Breast epithelium (tissue), 4 donors: ENCODE results near the gene ROR2. TPM values are rescaled to one million over a fixed set of nuclear protein-coding genes. Genes with fewer than 3 reads are reported as not detected.

ENCODE experiments used
- DNase-seq, 2 donors: peaks; one replicate each; pipeline ENCODE4 v3.0.0-alpha.2; 2019; ENCODE audit warnings: low spot score in 2 of 2
- H3K27ac ChIP-seq, 2 donors: fragments of 200-600 bp; sonication (generic) in 1 of 2; one replicate each; pipeline ENCODE4 v1.5.1; 2016 to 2019; ENCODE audit warnings: mild to moderate bottlenecking in 1 of 2
- H3K27me3 ChIP-seq, 2 donors: fragments of 200-600 bp; sonication (generic) in 1 of 2; one replicate each; pipeline versions ENCODE4 v1.5.1 to v1.6.0; 2017 to 2019; ENCODE audit warnings: control low read depth in 1 of 2, mild to moderate bottlenecking in 1 of 2
- H3K36me3 ChIP-seq: fragments of 200-600 bp; one replicate; pipeline ENCODE4 v1.5.1; 2019
- H3K4me1 ChIP-seq, 2 donors: fragments of 200-600 bp; sonication (generic); one replicate each; pipeline ENCODE4 v1.5.1; 2016 to 2019; ENCODE audit warnings: control low read depth in 1 of 2
- H3K4me3 ChIP-seq, 3 donors: fragments of 200-600 bp; sonication (generic); 1 replicate in 2 of 3; 2 replicates in 1 of 3; pipeline ENCODE4 v1.5.1; 2016 to 2019; ENCODE audit warnings: mild to moderate bottlenecking in 3 of 3, moderate library complexity in 2 of 3
- H3K9me3 ChIP-seq, 2 donors: fragments of 200-600 bp; sonication (generic) in 1 of 2; one replicate each; pipeline ENCODE4 v1.5.1; 2016 to 2019; ENCODE audit warnings: control low read depth in 1 of 2
- POLR2A ChIP-seq: fragments of 450-650 bp; IDR thresholded peaks from one replicate; pipeline ENCODE4 v1.6.1; 2016; ENCODE audit warnings: antibody characterized with exemption, mild to moderate bottlenecking, moderate library complexity
- POLR2AphosphoS5 ChIP-seq, 3 donors: sonication (generic); formaldehyde crosslinking; IDR thresholded peaks; one replicate each; pipeline ENCODE4 v1.6.1; 2017; ENCODE audit warnings: antibody characterized with exemption in 3 of 3
- intact Hi-C: fragments of 100-400 bp; cut with DNase I; formaldehyde crosslinking; loops from one replicate; pipeline ENCODE4 v1.15.1; 2023; ENCODE audit warnings: low total_unique reads
- total RNA-seq, 3 donors: library from RNA; depleted of rRNA; stranded (reverse); fragments of >200 nt; gene quantifications; one replicate each; pipeline ENCODE4 v1.1.0, GENCODE V29; 2016
- TF ChIP-seq, protein P1 (sequence below), 3 donors: fragments of 450-650 bp; IDR thresholded peaks; one replicate each; pipeline ENCODE4 v1.5.1; 2016 to 2017; ENCODE audit warnings: antibody characterized with exemption in 3 of 3, mild to moderate bottlenecking in 3 of 3, moderate library complexity in 3 of 3

The ROR2 gene
- total RNA-seq, 3 donors from 2014 or later: 2.1 to 25.6 (median 10.2) TPM

DNA sequence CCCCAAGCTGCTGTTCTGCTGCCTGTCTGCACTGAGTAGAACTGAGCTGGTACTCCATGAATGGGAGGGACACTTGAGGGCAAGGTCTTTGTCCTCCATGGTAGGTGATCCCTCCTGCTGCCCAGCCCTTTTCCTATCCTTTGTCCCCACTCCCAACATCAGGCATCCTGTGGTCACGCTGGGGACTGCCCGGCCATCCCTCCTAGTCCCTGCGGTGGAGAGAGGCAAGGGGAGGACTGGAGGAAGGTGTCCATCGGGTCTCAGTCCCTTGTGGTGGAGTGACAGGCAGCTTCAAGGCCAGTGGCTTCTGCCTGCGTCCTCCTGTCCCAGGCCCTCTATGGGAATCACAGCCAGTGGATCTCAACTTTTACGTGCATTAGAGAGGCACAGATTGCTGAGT, 25.9 kb downstream of the ROR2 start:
- H3K9me3 ChIP-seq: peaks cover 0 to 4% of the 10 kb centered on the region in 2 donors
- H3K36me3 ChIP-seq: no peaks in the 10 kb centered on the region
- H3K27ac ChIP-seq: no peak overlapping the region
- no peak for DNase-seq
- intact Hi-C loops: no loop called here
- no peaks in the 10 kb centered on the region for H3K27me3 ChIP-seq
- H3K4me3 ChIP-seq: no peak overlapping the region
- TF ChIP-seq POLR2A (no peak), POLR2AphosphoS5 (IDR thresholded peaks at IDR 0.05) (no peak)
- TF ChIP-seq, protein P1, sequence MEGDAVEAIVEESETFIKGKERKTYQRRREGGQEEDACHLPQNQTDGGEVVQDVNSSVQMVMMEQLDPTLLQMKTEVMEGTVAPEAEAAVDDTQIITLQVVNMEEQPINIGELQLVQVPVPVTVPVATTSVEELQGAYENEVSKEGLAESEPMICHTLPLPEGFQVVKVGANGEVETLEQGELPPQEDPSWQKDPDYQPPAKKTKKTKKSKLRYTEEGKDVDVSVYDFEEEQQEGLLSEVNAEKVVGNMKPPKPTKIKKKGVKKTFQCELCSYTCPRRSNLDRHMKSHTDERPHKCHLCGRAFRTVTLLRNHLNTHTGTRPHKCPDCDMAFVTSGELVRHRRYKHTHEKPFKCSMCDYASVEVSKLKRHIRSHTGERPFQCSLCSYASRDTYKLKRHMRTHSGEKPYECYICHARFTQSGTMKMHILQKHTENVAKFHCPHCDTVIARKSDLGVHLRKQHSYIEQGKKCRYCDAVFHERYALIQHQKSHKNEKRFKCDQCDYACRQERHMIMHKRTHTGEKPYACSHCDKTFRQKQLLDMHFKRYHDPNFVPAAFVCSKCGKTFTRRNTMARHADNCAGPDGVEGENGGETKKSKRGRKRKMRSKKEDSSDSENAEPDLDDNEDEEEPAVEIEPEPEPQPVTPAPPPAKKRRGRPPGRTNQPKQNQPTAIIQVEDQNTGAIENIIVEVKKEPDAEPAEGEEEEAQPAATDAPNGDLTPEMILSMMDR (IDR thresholded peaks at IDR 0.05): no peak
- H3K4me1 ChIP-seq: no peaks in the 10 kb centered on the region

DNA sequence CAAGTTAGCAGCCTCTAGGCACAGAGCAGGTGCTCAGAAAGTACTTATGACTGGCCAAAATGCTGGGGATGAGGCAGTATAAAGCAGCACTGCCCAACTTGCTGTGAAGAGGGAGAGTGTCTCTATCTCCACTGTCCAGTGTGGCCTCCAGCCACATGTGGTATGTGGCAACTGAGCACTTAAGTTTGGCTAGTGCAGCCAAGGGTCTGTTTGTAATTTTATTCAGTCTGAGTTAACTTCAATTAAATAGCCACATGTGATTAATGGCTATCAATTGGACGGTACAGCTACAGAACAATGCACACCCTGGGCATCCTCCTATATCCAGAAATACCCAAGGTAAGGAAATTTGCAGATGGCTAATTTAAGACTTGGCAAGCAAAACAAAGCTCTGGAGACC, 26.9 kb downstream of the ROR2 start:
- H3K36me3 ChIP-seq: no peaks in the 10 kb centered on the region
- no peaks in the 10 kb centered on the region for H3K27me3 ChIP-seq
- no peak overlapping the region for H3K27ac ChIP-seq
- no peak for TF ChIP-seq POLR2A
- TF ChIP-seq POLR2AphosphoS5 (IDR thresholded peaks at IDR 0.05): no peak
- TF ChIP-seq, protein P1 (IDR thresholded peaks at IDR 0.05): no peak
- H3K4me3 ChIP-seq: no peak overlapping the region
- intact Hi-C loops: no loop called here
- no peaks in the 10 kb centered on the region for H3K4me1 ChIP-seq
- DNase-seq: no peak
- H3K9me3 ChIP-seq: no peaks in the 10 kb centered on the region

GRCh38 chr9:91921371-91921770, 28.7 kb downstream of the ROR2 start:
- intact Hi-C loops: no loop called here
- Histone ChIP-seq H3K36me3 (no peaks in the 10 kb centered on the region), H3K27ac (no peak overlapping the region), H3K4me1 (no peaks in the 10 kb centered on the region), H3K27me3 (no peaks in the 10 kb centered on the region), H3K4me3 (no peak overlapping the region), H3K9me3 (no peaks in the 10 kb centered on the region)
- no peak for DNase-seq
- TF ChIP-seq POLR2A (no peak), POLR2AphosphoS5 (IDR thresholded peaks at IDR 0.05) (no peak)
- TF ChIP-seq, protein P1 (IDR thresholded peaks at IDR 0.05): no peak

- H3K4me3 ChIP-seq: no peak overlapping the region
- TF ChIP-seq POLR2AphosphoS5 (IDR thresholded peaks at IDR 0.05): no peak
- TF ChIP-seq, protein P1 (IDR thresholded peaks at IDR 0.05): no peak
- TF ChIP-seq POLR2A: no peak
- H3K4me1 ChIP-seq: no peaks in the 10 kb centered on the region
- no peaks in the 10 kb centered on the region for H3K27me3 ChIP-seq
- intact Hi-C loops: no loop called here
- no peak for DNase-seq
- no peak overlapping the region for H3K27ac ChIP-seq
- H3K9me3 ChIP-seq: no peaks in the 10 kb centered on the region
- H3K36me3 ChIP-seq: no peaks in the 10 kb centered on the region
Observed at GRCh38 chr9:91920630-91921350, 29.2 kb downstream of the ROR2 start.

GRCh38 chr9:91919621-91920020, 30.4 kb downstream of the ROR2 start:
- intact Hi-C loops: no loop called here
- DNase-seq: no peak
- no peak overlapping the region for H3K27ac ChIP-seq
- TF ChIP-seq, protein P1 (IDR thresholded peaks at IDR 0.05): no peak
- no peak for TF ChIP-seq POLR2AphosphoS5 (IDR thresholded peaks at IDR 0.05)
- TF ChIP-seq POLR2A: no peak
- no peaks in the 10 kb centered on the region for H3K9me3 ChIP-seq
- H3K36me3 ChIP-seq: no peaks in the 10 kb centered on the region
- H3K27me3 ChIP-seq: no peaks in the 10 kb centered on the region
- H3K4me1 ChIP-seq: no peaks in the 10 kb centered on the region
- H3K4me3 ChIP-seq: no peak overlapping the region
